ENCODE results near the gene BIRC3. TPM values are rescaled to one million over a fixed set of nuclear protein-coding genes. Genes with fewer than 3 reads are reported as not detected.

The BIRC3 gene
- total RNA-seq, 1 experiment from 2014 or later, result 0.68 TPM

DNA sequence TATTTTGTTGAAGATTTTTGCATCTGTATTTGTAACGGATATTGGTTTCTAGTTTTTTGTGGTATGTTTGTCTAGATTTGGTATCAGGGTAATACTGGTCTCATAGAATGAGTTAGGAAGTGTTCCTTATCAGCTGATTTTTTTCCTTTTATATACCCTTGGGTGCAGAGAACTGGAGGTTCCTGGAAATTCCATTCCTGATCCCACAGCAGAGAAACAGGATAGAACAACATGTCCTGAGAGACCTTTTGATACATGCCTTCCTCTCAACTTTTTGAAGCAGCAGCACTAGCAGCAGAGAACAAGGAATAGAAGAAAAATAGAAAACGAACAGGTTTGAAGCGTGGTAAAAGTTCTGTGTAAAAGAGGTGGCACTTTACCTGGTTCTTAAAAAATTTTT lies 66.6 kb downstream of the BIRC3 start:
- Histone ChIP-seq H3K36me3 (peaks cover 29% of the 10 kb centered on the region), H3K27ac (no peak overlapping the region), H3K4me1 (replicated peaks) (no peaks in the 10 kb centered on the region), H3K4me3 (no peak overlapping the region), H3K27me3 (replicated peaks) (no peaks in the 10 kb centered on the region), H3K9me3 (replicated peaks) (no peaks in the 10 kb centered on the region)
- DNase-seq (ENCODE audit: low read depth in 1 of 2, low spot score in 2 of 2), result no peak

DNA sequence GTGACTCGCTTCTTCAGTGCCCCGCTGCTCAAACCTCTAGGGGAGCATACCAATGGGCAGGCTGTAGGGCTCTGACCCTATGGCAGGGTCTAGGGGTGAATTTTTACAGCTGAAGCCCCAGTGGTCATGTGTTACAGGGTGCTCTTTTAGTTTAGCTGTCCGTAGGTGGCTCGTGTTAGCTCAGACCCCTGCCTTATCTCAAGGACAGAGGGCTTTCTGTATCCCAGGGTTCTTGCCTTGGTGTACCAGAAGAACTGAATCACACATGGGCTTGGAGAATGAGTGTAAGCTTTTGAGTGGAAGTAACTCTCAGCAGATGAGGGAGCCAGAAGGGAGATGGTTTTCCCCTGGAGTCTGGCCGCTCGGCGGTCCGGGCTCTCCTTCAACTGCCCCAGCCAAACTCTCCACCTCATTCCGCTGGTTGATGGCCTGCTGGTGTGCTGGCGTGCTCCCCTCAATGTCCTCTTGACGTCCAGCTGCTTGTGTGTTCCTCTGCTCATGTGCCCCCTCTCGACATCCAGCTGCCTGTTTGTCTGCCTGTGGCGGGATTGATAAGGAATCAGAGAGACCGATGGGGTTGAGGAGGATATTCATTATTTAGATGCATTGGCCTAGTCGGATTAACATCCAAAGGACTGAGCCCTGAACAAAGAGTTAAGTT lies 67.3 kb downstream of the BIRC3 start:
- Histone ChIP-seq H3K4me1 (replicated peaks) (no peaks in the 10 kb centered on the region), H3K27me3 (replicated peaks) (no peaks in the 10 kb centered on the region), H3K27ac (no peak overlapping the region), H3K4me3 (no peak overlapping the region), H3K36me3 (peaks cover 25% of the 10 kb centered on the region), H3K9me3 (replicated peaks) (no peaks in the 10 kb centered on the region)
- no peak for DNase-seq (ENCODE audit: low read depth in 1 of 2, low spot score in 2 of 2)

DNA sequence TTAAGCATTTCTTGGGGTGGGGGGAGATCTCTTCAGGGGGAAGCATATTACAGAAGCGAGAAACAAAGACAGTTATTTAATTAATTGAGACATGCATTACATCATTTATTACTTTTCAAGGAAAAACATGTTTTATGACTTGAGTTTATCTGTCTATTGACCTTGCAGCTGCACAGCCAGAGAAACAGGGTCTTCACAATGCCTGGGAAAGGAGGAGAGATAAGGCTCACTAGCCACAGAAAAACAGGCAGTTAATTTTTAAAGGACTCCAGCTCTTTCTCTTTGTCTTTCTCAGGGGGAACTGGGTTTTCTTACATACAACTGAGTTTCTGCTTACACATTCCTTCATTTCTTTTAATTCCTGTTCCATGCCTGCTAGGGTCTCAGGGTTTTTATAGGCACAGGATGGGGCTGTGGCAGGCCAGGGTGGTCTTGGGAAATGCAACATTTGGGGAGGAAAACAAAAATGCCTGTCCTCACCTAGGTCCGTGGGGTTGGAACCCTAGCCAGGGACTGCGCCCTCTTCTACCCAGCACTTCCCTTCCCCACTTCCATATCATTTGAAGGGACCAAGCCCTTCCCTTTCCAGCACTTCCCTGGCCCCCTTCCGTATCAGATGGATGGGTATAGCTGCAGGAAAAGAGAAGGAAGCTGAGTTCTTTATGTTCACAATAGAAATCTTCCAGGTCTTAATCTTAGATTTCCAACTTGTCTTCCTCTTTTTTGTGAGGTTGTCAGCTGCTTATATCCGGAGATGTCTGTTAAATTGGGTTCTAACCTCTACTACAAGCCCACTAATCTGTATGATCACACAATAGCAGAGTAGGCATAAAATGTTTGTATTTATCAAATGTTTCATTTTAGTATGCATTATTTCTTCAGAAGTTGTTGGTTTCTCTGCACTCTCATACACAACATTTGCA lies 68.1 kb downstream of the BIRC3 start:
- H3K4me3 ChIP-seq, result no peak overlapping the region
- H3K27me3 ChIP-seq (replicated peaks), result no peaks in the 10 kb centered on the region
- no peaks in the 10 kb centered on the region for H3K4me1 ChIP-seq (replicated peaks)
- no peak overlapping the region for H3K27ac ChIP-seq
- no peaks in the 10 kb centered on the region for H3K9me3 ChIP-seq (replicated peaks)
- no peak for DNase-seq (ENCODE audit: low read depth in 1 of 2, low spot score in 2 of 2)
- H3K36me3 ChIP-seq, result peaks cover 22% of the 10 kb centered on the region

DNA sequence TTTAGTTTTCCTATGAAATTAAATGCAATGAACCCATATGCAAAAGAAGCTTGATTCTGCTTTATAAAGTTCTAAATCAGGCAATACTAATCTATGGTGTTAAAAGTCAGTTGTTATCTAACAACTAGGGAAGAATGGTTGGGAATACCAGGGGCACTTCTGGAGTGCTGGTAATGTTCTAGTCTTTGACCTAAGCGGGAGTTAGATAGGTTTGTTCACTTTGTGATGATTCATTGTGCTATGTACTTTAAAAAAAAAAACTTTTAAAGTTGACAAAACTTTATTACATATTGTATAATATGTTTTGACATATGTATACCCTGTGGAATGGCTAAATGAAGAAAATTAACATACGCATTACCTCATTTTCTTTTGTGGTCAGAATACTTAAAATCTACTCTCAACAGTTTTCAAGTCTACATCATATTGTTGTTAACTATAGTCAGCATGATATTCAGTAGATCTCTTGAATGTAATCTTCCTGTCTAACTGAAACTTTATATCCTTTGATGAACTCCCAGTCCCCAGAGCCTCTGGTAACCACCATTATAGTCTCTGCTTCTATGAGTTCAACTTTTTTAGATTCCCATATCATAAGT lies 69.0 kb downstream of the BIRC3 start:
- Histone ChIP-seq H3K36me3 (peaks cover 25% of the 10 kb centered on the region), H3K4me3 (no peak overlapping the region), H3K27ac (no peak overlapping the region), H3K9me3 (replicated peaks) (no peaks in the 10 kb centered on the region), H3K27me3 (replicated peaks) (no peaks in the 10 kb centered on the region), H3K4me1 (replicated peaks) (no peaks in the 10 kb centered on the region; the same call in 1 of the 2 replicates)
- DNase-seq (ENCODE audit: low read depth in 1 of 2, low spot score in 2 of 2), result no peak

GRCh38 chr11:102387043-102387781 lies 69.9 kb downstream of the BIRC3 start:
- H3K27me3 ChIP-seq (replicated peaks), result no peaks in the 10 kb centered on the region
- no peaks in the 10 kb centered on the region for H3K9me3 ChIP-seq (replicated peaks)
- no peaks in the 10 kb centered on the region; the same call in 1 of the 2 replicates for H3K4me1 ChIP-seq (replicated peaks)
- DNase-seq (ENCODE audit: low read depth in 1 of 2, low spot score in 2 of 2), result no peak
- H3K4me3 ChIP-seq, result no peak overlapping the region
- peaks cover 30% of the 10 kb centered on the region for H3K36me3 ChIP-seq
- no peak overlapping the region for H3K27ac ChIP-seq

Other genes with a start within 250 kb of the BIRC3 start
- 30.0 and 38.1 TPM in 2 replicates for gene YAP1, start 207.0 kb upstream of the BIRC3 start, total RNA-seq (2014; rRNA removed; shearing (Covaris generic))
- 68.7 and 76.0 TPM in 2 replicates for gene BIRC2, start 29.7 kb downstream of the BIRC3 start, total RNA-seq (2014; rRNA removed; shearing (Covaris generic))
- gene TMEM123, start 135.3 kb downstream of the BIRC3 start, total RNA-seq (2014; rRNA removed; shearing (Covaris generic)), result 196 and 263 TPM in 2 replicates
- 0.34 TPM in 1 of 2 replicates, not detected in the other for gene MMP7, start 213.3 kb downstream of the BIRC3 start, total RNA-seq (2014; rRNA removed; shearing (Covaris generic))

Measured in SJSA1 (cell line).